Mesenchymal stem cell (in vitro differentiated cells and primary cell): ENCODE data around the gene TET1.
"Not testable (repeated sequence)": the region's sequence is repeated elsewhere in the genome, so short reads cannot be mapped to it uniquely, and the experiment has no call there.

Experiments used
- DNase-seq: peaks from one replicate; pipeline ENCODE4 v3.0.0-alpha.2; 2013
- H2AFZ ChIP-seq: one replicate; pipeline ENCODE4 v1.6.1; 2013; ENCODE audit warnings: low read depth, mild to moderate bottlenecking, control low read depth, inconsistent platforms, low read length, moderate library complexity
- H2AK5ac ChIP-seq: 2 replicates; pipeline ENCODE4 v1.6.1; 2013; ENCODE audit warnings: low read length, moderate library complexity, mild to moderate bottlenecking, inconsistent platforms; ENCODE audit not compliant: severe bottlenecking
- H2BK120ac ChIP-seq: one replicate; pipeline ENCODE4 v1.6.1; 2013; ENCODE audit warnings: low read depth, mild to moderate bottlenecking, inconsistent platforms, low read length, moderate library complexity
- H2BK12ac ChIP-seq, 2 experiments: one replicate each; pipeline ENCODE4 v1.6.1; 2013; ENCODE audit warnings: inconsistent platforms in 2 of 2, low read length in 2 of 2, mild to moderate bottlenecking in 2 of 2, moderate library complexity in 2 of 2, control low read depth in 1 of 2
- H2BK15ac ChIP-seq: one replicate; pipeline ENCODE4 v1.6.1; 2013; ENCODE audit warnings: mild to moderate bottlenecking, low read depth, inconsistent platforms; ENCODE audit not compliant: poor library complexity, severe bottlenecking
- H2BK5ac ChIP-seq: 2 replicates; pipeline ENCODE4 v1.6.1; 2013; ENCODE audit warnings: low read depth, mild to moderate bottlenecking, low read length, control low read depth, inconsistent platforms; ENCODE audit not compliant: poor library complexity, severe bottlenecking
- H3K14ac ChIP-seq, 2 experiments: one replicate each; pipeline ENCODE4 v1.6.1; 2013; ENCODE audit warnings: inconsistent platforms in 2 of 2, low read length in 2 of 2, control low read depth in 1 of 2, mild to moderate bottlenecking in 1 of 2, moderate library complexity in 1 of 2
- H3K18ac ChIP-seq, 2 experiments: one replicate each; pipeline ENCODE4 v1.6.1; 2013; ENCODE audit warnings: inconsistent platforms in 2 of 2, low read length in 2 of 2, control low read depth in 1 of 2, low read depth in 1 of 2, mild to moderate bottlenecking in 1 of 2
- H3K23ac ChIP-seq, 2 experiments: one replicate each; pipeline ENCODE4 v1.6.1; 2013; ENCODE audit warnings: inconsistent platforms in 2 of 2, low read length in 2 of 2, mild to moderate bottlenecking in 2 of 2, moderate library complexity in 2 of 2, control low read depth in 1 of 2
- H3K27ac ChIP-seq: 2 replicates; pipeline ENCODE4 v1.5.1; 2013; ENCODE audit warnings: mild to moderate bottlenecking, moderate library complexity, low read length, control low read depth, inconsistent platforms; ENCODE audit not compliant: poor library complexity, severe bottlenecking
- H3K27me3 ChIP-seq, 2 experiments: 2 replicates each; pipeline versions ENCODE4 v1.6.1 to v1.7.0; 2013; ENCODE audit warnings: low read length in 2 of 2, mild to moderate bottlenecking in 2 of 2, moderate library complexity in 2 of 2, control low read depth in 1 of 2, inconsistent platforms in 1 of 2; ENCODE audit not compliant: control insufficient read depth in 1 of 2, insufficient read depth in 1 of 2
- H3K36me3 ChIP-seq, 2 experiments: 2 replicates each; pipeline versions ENCODE4 v1.6.1 to v1.7.0; 2013; ENCODE audit warnings: low read length in 2 of 2, control low read depth in 1 of 2, inconsistent platforms in 1 of 2, low read depth in 1 of 2, mild to moderate bottlenecking in 1 of 2; ENCODE audit not compliant: insufficient read depth in 2 of 2, control insufficient read depth in 1 of 2
- H3K4ac ChIP-seq, 2 experiments: one replicate each; pipeline ENCODE4 v1.6.1; 2013; ENCODE audit warnings: inconsistent platforms in 2 of 2, low read length in 2 of 2, mild to moderate bottlenecking in 2 of 2, moderate library complexity in 2 of 2, control low read depth in 1 of 2, low read depth in 1 of 2
- H3K4me1 ChIP-seq: 2 replicates; pipeline ENCODE4 v1.6.1; 2013; ENCODE audit warnings: low read depth, low read length, control low read depth; ENCODE audit not compliant: control insufficient read depth, insufficient read depth
- H3K4me2 ChIP-seq: 2 replicates; pipeline ENCODE4 v1.6.1; 2013; ENCODE audit warnings: low read length, mild to moderate bottlenecking, inconsistent platforms; ENCODE audit not compliant: poor library complexity, severe bottlenecking
- H3K4me3 ChIP-seq, 2 experiments: 2 replicates each; pipeline versions ENCODE4 v1.5.1 to v1.7.0; 2013; ENCODE audit warnings: low read length in 2 of 2, mild to moderate bottlenecking in 2 of 2, control low read depth in 1 of 2, low read depth in 1 of 2; ENCODE audit not compliant: insufficient read depth in 1 of 2
- H3K79me1 ChIP-seq: replicated peaks from 2 replicates; pipeline ENCODE4 v1.6.1; 2013; ENCODE audit warnings: mild to moderate bottlenecking, control low read depth, low read length, inconsistent platforms; ENCODE audit not compliant: poor library complexity, severe bottlenecking
- H3K9ac ChIP-seq: 2 replicates; pipeline ENCODE4 v1.7.0; 2013; ENCODE audit warnings: mild to moderate bottlenecking, low read length, moderate library complexity
- H3K9me3 ChIP-seq: 2 replicates; pipeline ENCODE4 v1.7.0; 2013; ENCODE audit warnings: mild to moderate bottlenecking, low read length; ENCODE audit not compliant: control insufficient read depth
- H4K8ac ChIP-seq: one replicate; pipeline ENCODE4 v1.6.1; 2013; ENCODE audit warnings: inconsistent platforms, mild to moderate bottlenecking, low read length, moderate library complexity
- H4K91ac ChIP-seq: one replicate; pipeline ENCODE4 v1.6.1; 2013; ENCODE audit warnings: mild to moderate bottlenecking, low read length, inconsistent platforms
- WGBS: methylation state at CpG from one replicate; pipeline ENCODE4 v1.1.7; 2013; ENCODE audit warnings: mixed read lengths; 5-methylcytosine and 5-hydroxymethylcytosine counted together

TET1 gene

DNA sequence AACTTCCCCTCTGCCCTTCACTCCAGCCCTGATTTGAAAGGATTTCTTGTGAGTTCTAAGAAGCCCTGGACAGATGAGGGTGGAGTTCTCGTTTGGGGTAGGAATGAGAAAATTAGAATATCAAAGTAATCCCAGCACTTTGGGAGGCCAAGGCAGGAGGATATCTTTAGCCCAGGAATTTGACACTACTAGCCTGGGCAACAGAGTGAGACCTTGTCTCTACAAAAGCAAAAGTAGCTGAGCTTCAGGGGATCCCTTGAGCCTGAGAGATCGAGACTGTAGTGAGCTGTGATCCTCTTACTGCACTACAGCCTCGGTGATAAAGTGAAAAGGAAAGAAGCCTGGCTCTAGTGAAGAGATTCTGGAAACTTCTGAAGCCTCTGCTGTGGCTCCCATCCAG is 76.2 kb downstream of the TET1 start:
- H3K4ac ChIP-seq: no peak overlapping the region
- no peak overlapping the region for H2AK5ac ChIP-seq
- no peaks in the 10 kb centered on the region for H3K27me3 ChIP-seq
- WGBS: 94% methylated on average over 3 of the region's 3 CpGs
- H3K36me3 ChIP-seq: peaks cover 0 to 7% of the 10 kb centered on the region in 2 experiments
- H3K9ac ChIP-seq: no peak overlapping the region
- no peak overlapping the region for H3K27ac ChIP-seq
- no peak overlapping the region for H3K14ac ChIP-seq
- H2BK15ac ChIP-seq: no peak overlapping the region
- no peak overlapping the region for H3K23ac ChIP-seq
- H2AFZ ChIP-seq: no peak overlapping the region
- no peak overlapping the region for H2BK12ac ChIP-seq
- H3K79me1 ChIP-seq: peaks cover 11% of the 10 kb centered on the region
- H3K4me1 ChIP-seq: no peaks in the 10 kb centered on the region
- no peak overlapping the region for H3K18ac ChIP-seq
- H4K8ac ChIP-seq: no peak overlapping the region
- H3K4me3 ChIP-seq: no peak overlapping the region
- no peak overlapping the region for H2BK5ac ChIP-seq
- DNase-seq: no peak
- H3K9me3 ChIP-seq: no peaks in the 10 kb centered on the region
- H2BK120ac ChIP-seq: no peak overlapping the region
- no peak overlapping the region for H3K4me2 ChIP-seq
- no peak overlapping the region for H4K91ac ChIP-seq

DNA sequence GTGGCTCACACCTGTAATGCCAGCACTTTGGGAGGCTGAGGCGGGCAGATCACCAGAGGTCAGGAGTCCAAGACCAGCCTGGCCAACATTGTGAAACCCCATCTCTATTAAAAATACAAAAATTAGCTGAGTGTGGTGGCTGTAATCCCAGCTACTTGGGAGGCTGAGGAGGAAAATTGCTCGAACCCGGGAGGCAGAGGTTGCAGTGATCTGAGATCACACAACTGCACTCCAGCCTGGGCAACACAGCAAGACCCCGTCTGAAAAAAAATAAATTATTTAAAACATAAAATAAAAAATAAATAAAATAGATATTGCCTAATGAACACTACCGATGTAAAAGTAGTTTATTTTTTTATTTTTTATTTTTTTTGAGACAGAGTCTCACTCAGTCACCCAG is 83.4 kb downstream of the TET1 start:
- H3K18ac ChIP-seq, H3K14ac ChIP-seq: not testable (repeated sequence)
- no CpG with 5 or more reads among the region's 5 CpGs for WGBS

DNA sequence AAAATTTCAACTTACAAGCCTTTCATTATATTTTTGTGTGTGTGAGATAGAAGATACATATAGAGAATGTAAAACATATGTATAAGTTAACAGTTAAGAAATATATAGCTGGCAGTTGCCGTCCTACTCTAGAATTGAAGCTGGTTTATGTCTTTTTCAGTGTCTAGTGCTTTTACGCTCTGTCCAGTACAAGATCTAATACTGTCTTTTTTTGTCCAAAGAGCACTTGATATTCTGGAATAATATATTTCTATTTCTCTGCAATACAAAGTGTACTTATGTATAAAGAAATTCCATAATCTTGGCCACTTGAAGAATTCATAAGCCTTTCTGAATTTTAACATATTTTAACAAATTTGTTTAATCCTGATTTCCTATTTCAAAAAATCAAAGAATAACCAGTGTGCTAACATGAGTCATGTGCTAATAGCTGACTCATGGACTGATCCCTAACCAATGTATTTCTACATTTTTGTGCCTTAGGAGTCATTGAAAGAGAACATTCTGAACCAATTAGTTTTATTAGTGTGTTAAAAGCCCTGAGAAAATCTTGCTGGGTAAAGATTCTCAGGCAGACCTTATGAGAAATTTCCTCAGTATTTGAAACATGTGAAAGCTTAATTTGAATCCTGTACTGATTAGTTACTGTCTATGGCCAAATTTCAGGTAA is 87.7 kb downstream of the TET1 start:
- no peak overlapping the region for H2BK15ac ChIP-seq
- no peak overlapping the region for H3K4ac ChIP-seq
- H3K27ac ChIP-seq: peak overlapping the region; percentile 65
- H2BK12ac ChIP-seq: no peak overlapping the region
- peak; percentile 84 for DNase-seq
- no peak overlapping the region for H3K4me3 ChIP-seq
- no peak overlapping the region for H3K14ac ChIP-seq
- H2BK120ac ChIP-seq: no peak overlapping the region
- no peak overlapping the region for H4K91ac ChIP-seq
- no peak overlapping the region for H2BK5ac ChIP-seq
- peak overlapping the region; percentile 56 for H3K9ac ChIP-seq
- peaks cover 0 to 21% of the 10 kb centered on the region in 2 experiments for H3K36me3 ChIP-seq
- H3K27me3 ChIP-seq: no peaks in the 10 kb centered on the region
- no peak overlapping the region for H4K8ac ChIP-seq
- H3K23ac ChIP-seq: no peak overlapping the region
- H2AFZ ChIP-seq: no peak overlapping the region
- H3K9me3 ChIP-seq: no peaks in the 10 kb centered on the region
- H3K18ac ChIP-seq: no peak overlapping the region
- peaks cover 3% of the 10 kb centered on the region for H3K4me1 ChIP-seq
- no peak overlapping the region for H3K4me2 ChIP-seq
- H3K79me1 ChIP-seq: peaks cover 10% of the 10 kb centered on the region
- no CpG with 5 or more reads among the region's 2 CpGs for WGBS
- H2AK5ac ChIP-seq: no peak overlapping the region

More for the DNA sequence above, 83.4 kb downstream of the TET1 start:
- not testable (repeated sequence) for H3K4me2 ChIP-seq, H4K91ac ChIP-seq, H2BK5ac ChIP-seq, H3K4ac ChIP-seq, H3K9ac ChIP-seq, H2AK5ac ChIP-seq, H2AFZ ChIP-seq, H2BK12ac ChIP-seq, H2BK15ac ChIP-seq, DNase-seq, H3K4me1 ChIP-seq, H3K23ac ChIP-seq, H3K4me3 ChIP-seq, H4K8ac ChIP-seq, H3K27ac ChIP-seq, H3K9me3 ChIP-seq, H2BK120ac ChIP-seq, H3K27me3 ChIP-seq
- peaks cover 7 to 17% of the 10 kb centered on the region in 2 experiments for H3K36me3 ChIP-seq
- peaks cover 11% of the 10 kb centered on the region for H3K79me1 ChIP-seq

DNA sequence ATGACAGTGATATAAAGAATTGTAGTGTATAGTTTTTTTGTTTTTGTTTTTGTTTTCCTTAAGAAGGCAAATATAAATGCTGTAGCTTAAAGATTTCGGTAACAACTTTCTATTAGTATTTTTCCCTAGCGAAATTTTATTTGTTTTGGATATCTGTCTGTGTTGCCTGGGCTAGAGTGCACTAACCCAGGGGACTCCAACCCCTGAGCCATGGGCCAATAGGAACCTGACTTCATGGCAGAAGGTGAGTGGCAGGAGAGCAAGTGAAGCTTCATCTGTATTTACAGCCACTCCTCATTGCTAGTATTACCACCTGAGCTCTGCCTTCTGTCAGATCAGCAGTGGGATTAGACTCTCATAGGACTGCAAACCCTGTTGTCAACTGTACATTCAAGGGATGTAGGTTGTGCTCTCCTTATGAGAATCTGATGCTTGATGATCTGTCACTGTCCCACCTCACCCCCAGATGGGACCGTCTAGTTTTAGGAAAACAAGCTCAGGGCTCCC is 95.5 kb downstream of the TET1 start:
- WGBS: 100% methylated on average over 2 of the region's 3 CpGs
- H4K8ac ChIP-seq: no peak overlapping the region
- H3K4me1 ChIP-seq: no peaks in the 10 kb centered on the region
- no peak overlapping the region for H3K27ac ChIP-seq
- H3K9me3 ChIP-seq: no peaks in the 10 kb centered on the region
- H2BK15ac ChIP-seq: no peak overlapping the region
- H3K36me3 ChIP-seq: peaks cover 3 to 8% of the 10 kb centered on the region in 2 experiments
- no peak overlapping the region for H3K4me2 ChIP-seq
- H3K14ac ChIP-seq: no peak overlapping the region
- no peak overlapping the region for H2AK5ac ChIP-seq
- H2BK5ac ChIP-seq: no peak overlapping the region
- no peak overlapping the region for H4K91ac ChIP-seq
- no peak overlapping the region for H3K23ac ChIP-seq
- peaks cover 2% of the 10 kb centered on the region for H3K79me1 ChIP-seq
- DNase-seq: no peak
- H3K4ac ChIP-seq: no peak overlapping the region
- H2AFZ ChIP-seq: no peak overlapping the region
- H3K9ac ChIP-seq: no peak overlapping the region
- no peaks in the 10 kb centered on the region for H3K27me3 ChIP-seq
- H2BK120ac ChIP-seq: no peak overlapping the region
- no peak overlapping the region for H3K4me3 ChIP-seq
- no peak overlapping the region for H2BK12ac ChIP-seq
- no peak overlapping the region for H3K18ac ChIP-seq
